Measurements from ENCODE around the gene CYTIP. TPM values are rescaled to one million over a fixed set of nuclear protein-coding genes. Genes with fewer than 3 reads are reported as not detected.

The CYTIP gene
- total RNA-seq, 1 donor from 2014 or later, result 0.14 TPM

DNA sequence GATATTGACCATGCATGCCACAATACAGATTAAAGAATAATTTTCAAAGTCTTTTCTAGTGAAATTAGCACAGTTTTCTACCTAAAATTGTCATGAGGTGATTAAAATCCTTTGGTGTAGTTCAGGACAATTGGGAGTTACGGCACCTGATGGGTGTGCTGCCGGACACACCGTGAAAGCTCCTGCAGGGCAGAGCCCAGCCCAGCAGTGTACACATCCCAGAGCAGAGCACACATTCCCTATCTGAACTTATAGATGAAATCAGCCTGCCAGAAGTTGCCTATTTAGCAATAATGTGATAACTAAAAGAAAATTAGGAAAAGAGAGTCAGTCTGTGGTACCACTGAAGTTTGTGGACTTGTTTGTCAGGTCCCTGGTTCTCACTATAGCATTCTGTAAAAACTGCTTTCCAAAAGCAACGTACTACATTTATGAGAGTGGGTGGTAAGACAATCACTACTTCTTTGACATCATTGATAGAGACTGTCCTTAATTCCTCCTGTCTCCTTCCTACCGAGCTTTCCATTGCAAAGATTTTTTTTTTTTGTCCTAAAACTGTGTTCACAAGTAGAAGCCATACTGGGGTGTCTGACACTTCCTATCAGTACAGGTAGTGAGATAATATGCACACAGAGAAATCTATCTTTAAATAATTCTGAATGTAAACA, 3.4 kb downstream of the CYTIP start:
- H3K27ac Mint-ChIP-seq, result no peak overlapping the region
- peaks cover 20% of the 10 kb centered on the region for H3K4me1 Mint-ChIP-seq (ENCODE audit: low read depth)
- DNase-seq (ENCODE audit: low spot score, unreplicated experiment), result no peak
- no peaks in the 10 kb centered on the region for H3K36me3 Mint-ChIP-seq (ENCODE audit: insufficient read depth)
- no peaks in the 10 kb centered on the region for H3K9me3 Mint-ChIP-seq (ENCODE audit: low read depth)
- no peak overlapping the region for H3K4me3 Mint-ChIP-seq (ENCODE audit: low read depth)
- TF ChIP-seq, protein P1, sequence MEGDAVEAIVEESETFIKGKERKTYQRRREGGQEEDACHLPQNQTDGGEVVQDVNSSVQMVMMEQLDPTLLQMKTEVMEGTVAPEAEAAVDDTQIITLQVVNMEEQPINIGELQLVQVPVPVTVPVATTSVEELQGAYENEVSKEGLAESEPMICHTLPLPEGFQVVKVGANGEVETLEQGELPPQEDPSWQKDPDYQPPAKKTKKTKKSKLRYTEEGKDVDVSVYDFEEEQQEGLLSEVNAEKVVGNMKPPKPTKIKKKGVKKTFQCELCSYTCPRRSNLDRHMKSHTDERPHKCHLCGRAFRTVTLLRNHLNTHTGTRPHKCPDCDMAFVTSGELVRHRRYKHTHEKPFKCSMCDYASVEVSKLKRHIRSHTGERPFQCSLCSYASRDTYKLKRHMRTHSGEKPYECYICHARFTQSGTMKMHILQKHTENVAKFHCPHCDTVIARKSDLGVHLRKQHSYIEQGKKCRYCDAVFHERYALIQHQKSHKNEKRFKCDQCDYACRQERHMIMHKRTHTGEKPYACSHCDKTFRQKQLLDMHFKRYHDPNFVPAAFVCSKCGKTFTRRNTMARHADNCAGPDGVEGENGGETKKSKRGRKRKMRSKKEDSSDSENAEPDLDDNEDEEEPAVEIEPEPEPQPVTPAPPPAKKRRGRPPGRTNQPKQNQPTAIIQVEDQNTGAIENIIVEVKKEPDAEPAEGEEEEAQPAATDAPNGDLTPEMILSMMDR (IDR thresholded peaks at IDR 0.05; ENCODE audit: unreplicated experiment), result no peak
- H3K27me3 Mint-ChIP-seq, result no peaks in the 10 kb centered on the region

DNA sequence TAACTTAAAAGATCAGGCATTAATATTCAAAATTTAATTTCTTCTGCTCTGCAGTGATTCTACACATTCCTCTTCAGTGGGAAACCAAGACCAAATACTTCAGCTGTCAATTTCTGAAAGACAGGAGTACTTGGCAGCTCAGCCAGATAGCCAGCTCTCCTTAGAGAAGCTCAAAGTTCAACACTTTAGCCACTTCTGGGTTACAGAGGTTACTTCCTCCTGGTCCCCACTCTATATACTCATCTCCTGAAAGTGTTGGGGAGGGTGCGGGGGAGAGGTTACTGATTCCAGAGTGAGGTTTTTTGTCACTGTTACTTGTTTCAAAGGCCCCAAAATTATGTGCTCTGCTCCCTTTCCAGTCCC, 4.1 kb downstream of the CYTIP start:
- Mint-ChIP-seq H3K36me3 (ENCODE audit: insufficient read depth) (no peaks in the 10 kb centered on the region), H3K4me1 (ENCODE audit: low read depth) (peaks cover 20% of the 10 kb centered on the region), H3K4me3 (ENCODE audit: low read depth) (no peak overlapping the region), H3K27ac (peak overlapping the region; percentile 21), H3K27me3 (no peaks in the 10 kb centered on the region), H3K9me3 (ENCODE audit: low read depth) (no peaks in the 10 kb centered on the region)
- no peak for DNase-seq (ENCODE audit: low spot score, unreplicated experiment)
- TF ChIP-seq, protein P1 (IDR thresholded peaks at IDR 0.05; ENCODE audit: unreplicated experiment), result no peak

DNA sequence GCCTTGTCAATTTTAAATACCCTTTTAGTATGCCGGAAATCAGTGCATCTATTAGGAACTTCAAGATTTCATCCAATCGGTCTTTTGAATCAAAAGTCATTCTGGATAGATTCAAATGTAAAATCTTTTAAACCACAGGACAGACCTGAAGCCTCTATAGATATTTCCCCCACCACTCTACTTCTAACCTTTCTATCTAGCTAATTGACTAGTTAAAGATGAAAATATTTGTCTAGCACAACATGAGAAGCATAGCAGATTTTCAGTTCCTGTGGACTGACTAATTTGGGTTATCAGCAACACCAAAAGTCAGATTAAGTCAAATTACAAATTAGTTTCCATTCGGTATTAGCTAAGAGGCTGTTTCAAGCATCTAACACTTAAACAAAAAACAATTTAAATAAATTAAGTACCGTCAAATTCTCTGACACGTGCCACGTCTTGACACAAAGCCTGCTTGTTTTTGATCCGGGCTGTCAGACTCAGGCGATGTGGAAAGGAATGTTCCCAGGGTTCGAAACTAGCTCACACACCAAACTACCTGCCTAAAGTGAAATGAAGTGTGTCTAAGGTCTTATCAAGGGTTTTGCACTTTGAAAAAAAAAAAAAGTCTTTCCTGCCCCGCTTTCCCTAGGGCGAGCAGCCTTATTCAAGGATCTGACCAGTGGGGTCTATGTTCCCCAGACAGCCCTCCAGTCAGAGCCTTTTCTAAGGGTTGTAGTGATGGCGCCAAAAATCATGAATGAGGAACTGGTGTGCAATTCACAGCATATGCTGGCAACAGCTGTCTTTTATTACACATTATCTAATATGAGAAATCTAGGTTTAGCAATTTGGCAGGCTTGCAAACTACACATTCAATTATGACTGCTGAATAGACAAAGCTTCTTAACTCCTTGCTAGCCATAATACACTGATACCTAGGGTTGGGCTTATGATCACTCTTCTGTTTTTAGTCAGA, 4.7 kb downstream of the CYTIP start:
- H3K27me3 Mint-ChIP-seq, result no peaks in the 10 kb centered on the region
- no peaks in the 10 kb centered on the region for H3K9me3 Mint-ChIP-seq (ENCODE audit: low read depth)
- H3K4me3 Mint-ChIP-seq (ENCODE audit: low read depth), result no peak overlapping the region
- TF ChIP-seq, protein P1 (IDR thresholded peaks at IDR 0.05; ENCODE audit: unreplicated experiment), result no peak
- DNase-seq (ENCODE audit: low spot score, unreplicated experiment), result no peak
- peaks cover 23% of the 10 kb centered on the region for H3K4me1 Mint-ChIP-seq (ENCODE audit: low read depth)
- no peak overlapping the region for H3K27ac Mint-ChIP-seq
- no peaks in the 10 kb centered on the region for H3K36me3 Mint-ChIP-seq (ENCODE audit: insufficient read depth)

DNA sequence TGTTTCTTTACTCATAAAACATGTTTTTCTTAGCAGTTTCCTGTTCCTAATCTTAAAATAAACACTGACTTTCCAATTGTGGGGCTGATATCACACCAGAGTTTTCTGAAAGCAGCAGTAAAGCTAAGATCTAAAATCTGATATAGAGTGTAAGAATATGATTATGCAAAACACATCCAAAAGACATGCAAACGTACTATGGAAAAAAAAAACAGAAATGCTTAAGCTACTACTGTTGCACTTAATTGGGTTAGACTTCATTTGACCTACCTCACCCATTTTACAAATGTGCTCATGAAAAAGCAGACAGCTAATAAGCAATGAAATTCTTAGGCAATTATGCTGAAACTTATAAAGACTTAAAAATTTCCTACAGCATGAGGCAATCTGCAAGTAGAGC, 10.5 kb downstream of the CYTIP start:
- H3K27ac Mint-ChIP-seq, result no peak overlapping the region
- no peaks in the 10 kb centered on the region for H3K9me3 Mint-ChIP-seq (ENCODE audit: low read depth)
- TF ChIP-seq, protein P1 (IDR thresholded peaks at IDR 0.05; ENCODE audit: unreplicated experiment), result no peak
- peaks cover 17% of the 10 kb centered on the region for H3K4me1 Mint-ChIP-seq (ENCODE audit: low read depth)
- no peaks in the 10 kb centered on the region for H3K36me3 Mint-ChIP-seq (ENCODE audit: insufficient read depth)
- DNase-seq (ENCODE audit: low spot score, unreplicated experiment), result no peak
- H3K27me3 Mint-ChIP-seq, result no peaks in the 10 kb centered on the region
- no peak overlapping the region for H3K4me3 Mint-ChIP-seq (ENCODE audit: low read depth)

DNA sequence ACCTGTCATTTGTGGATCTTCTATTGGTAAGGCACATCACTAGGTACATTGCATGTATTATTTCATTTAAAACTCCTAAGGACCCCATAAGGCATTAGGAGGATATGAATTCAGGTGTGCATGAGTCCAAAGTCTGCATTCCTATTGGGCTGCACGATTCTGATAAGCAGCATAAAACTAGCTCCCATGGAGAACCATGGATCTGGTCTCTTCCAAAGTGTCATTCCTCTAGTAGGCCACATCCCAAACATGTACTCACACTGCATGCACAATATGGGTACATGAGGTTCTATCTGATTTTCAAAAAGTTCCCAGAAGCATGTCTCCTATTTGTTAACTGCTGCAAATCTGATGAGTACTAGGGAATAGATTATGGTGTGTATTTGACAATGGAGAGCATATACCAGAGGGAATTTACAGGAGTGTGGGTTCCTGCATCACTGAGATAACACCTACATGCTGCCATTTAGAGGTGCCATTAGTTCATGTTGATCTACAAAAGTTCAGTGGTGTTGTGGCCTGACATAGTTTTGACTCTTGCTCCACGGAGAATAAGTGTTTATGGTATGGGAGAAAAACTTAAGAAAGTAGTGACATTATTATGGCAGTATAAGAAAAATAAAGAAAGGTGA, 11.3 kb downstream of the CYTIP start:
- no peak for DNase-seq (ENCODE audit: low spot score, unreplicated experiment)
- Mint-ChIP-seq H3K27me3 (no peaks in the 10 kb centered on the region), H3K4me1 (ENCODE audit: low read depth) (peaks cover 17% of the 10 kb centered on the region), H3K36me3 (ENCODE audit: insufficient read depth) (no peaks in the 10 kb centered on the region), H3K9me3 (ENCODE audit: low read depth) (no peaks in the 10 kb centered on the region), H3K4me3 (ENCODE audit: low read depth) (no peak overlapping the region), H3K27ac (no peak overlapping the region)
- TF ChIP-seq, protein P1 (IDR thresholded peaks at IDR 0.05; ENCODE audit: unreplicated experiment), result no peak
